GM12801 (cell line): ENCODE measurements around the gene ATRN.

ENCODE experiments used
- TF ChIP-seq, protein P1 (sequence below): IDR thresholded peaks from one replicate; pipeline ENCODE4 v1.5.1; 2011; ENCODE audit warnings: control low read depth; ENCODE audit not compliant: insufficient read length; ENCODE audit errors: extremely low read depth

Gene ATRN

GRCh38 chr20:3628502-3629314, 157.9 kb downstream of the ATRN start:
- TF ChIP-seq, protein P1, sequence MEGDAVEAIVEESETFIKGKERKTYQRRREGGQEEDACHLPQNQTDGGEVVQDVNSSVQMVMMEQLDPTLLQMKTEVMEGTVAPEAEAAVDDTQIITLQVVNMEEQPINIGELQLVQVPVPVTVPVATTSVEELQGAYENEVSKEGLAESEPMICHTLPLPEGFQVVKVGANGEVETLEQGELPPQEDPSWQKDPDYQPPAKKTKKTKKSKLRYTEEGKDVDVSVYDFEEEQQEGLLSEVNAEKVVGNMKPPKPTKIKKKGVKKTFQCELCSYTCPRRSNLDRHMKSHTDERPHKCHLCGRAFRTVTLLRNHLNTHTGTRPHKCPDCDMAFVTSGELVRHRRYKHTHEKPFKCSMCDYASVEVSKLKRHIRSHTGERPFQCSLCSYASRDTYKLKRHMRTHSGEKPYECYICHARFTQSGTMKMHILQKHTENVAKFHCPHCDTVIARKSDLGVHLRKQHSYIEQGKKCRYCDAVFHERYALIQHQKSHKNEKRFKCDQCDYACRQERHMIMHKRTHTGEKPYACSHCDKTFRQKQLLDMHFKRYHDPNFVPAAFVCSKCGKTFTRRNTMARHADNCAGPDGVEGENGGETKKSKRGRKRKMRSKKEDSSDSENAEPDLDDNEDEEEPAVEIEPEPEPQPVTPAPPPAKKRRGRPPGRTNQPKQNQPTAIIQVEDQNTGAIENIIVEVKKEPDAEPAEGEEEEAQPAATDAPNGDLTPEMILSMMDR: no peak

DNA sequence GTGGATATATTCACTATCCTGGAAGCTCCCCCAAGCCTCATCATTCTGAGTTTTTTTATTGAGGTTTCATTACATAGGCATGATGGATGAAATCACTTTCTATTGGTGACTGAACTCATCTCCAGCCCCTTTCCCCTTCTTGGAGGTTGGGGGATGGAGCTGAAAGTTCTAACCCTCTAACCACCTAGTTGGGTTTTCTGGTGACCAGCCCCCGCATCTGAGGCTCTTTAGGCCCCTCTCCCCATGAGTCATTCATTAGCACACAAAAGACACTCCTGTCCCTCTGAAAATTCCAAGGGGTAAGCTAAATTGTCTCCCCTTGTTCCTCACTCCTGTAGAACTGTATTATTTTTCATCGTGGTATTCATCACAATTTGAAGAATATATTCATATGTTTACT, 159.1 kb downstream of the ATRN start:
- TF ChIP-seq, protein P1: no peak

GRCh38 chr20:3630429-3630828, 159.6 kb downstream of the ATRN start:
- TF ChIP-seq, protein P1: no peak

- TF ChIP-seq, protein P1: no peak
These were observed 160.7 kb downstream of the ATRN start for GRCh38 chr20:3631534-3631933.

GRCh38 chr20:3632311-3633004, 161.6 kb downstream of the ATRN start:
- TF ChIP-seq, protein P1: no peak

- TF ChIP-seq, protein P1: no peak
These were observed 163.2 kb downstream of the ATRN start for GRCh38 chr20:3633913-3634478.

DNA sequence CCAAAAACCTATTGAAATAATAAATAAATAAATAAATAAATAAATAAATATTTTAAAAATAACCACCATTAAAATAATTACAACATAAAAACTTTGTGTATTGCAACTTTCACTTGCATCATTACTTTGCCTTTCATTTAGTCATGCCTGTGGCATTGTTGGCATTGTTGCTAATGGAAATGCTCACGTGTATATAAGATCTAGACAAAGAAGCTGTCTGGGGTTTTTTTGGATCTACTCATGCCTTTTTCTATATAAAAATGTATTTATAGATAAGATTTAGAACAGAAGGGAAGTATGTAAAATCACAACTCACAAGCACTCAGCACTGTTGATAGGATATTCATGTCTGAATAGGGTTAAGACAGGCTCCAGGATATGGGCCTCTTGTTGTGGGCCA, 164.5 kb downstream of the ATRN start:
- TF ChIP-seq, protein P1: no peak
